GM21515 (cell line): ENCODE results near the gene ANO4.

Source experiments
- ATAC-seq: cut with Tn5 transposase; IDR thresholded peaks from one replicate; pipeline ENCODE4 v1.9.1; 2021; ENCODE audit not compliant: unreplicated experiment

The ANO4 gene

GRCh38 chr12:100794441-100795173 is at the start of gene ANO4:
Gene ANO4 (plus strand): TSS chr12:100794776. CDS start chr12:100901786, 107,010 bp downstream.
- no peak for ATAC-seq

GRCh38 chr12:100745378-100746071 is 49.1 kb upstream of the ANO4 start:
- ATAC-seq = no peak

- ATAC-seq = no peak
Measured at GRCh38 chr12:100752841-100753240, 41.7 kb upstream of the ANO4 start.

- no peak for ATAC-seq
Measured at GRCh38 chr12:100753837-100754236, 40.7 kb upstream of the ANO4 start.

GRCh38 chr12:100755186-100755585 is 39.4 kb upstream of the ANO4 start:
- no peak for ATAC-seq

- no peak for ATAC-seq
Measured at GRCh38 chr12:100758083-100758482, 36.5 kb upstream of the ANO4 start.

- no peak for ATAC-seq
Measured at GRCh38 chr12:100767371-100767770, 27.2 kb upstream of the ANO4 start.

GRCh38 chr12:100767950-100768349 is 26.6 kb upstream of the ANO4 start:
- no peak for ATAC-seq

GRCh38 chr12:100778967-100779590 is 15.5 kb upstream of the ANO4 start:
- no peak for ATAC-seq

- no peak for ATAC-seq
Measured at GRCh38 chr12:100789146-100789545, 5.4 kb upstream of the ANO4 start.

- no peak for ATAC-seq
Measured at GRCh38 chr12:100789975-100790374, 4.6 kb upstream of the ANO4 start.

- no peak for ATAC-seq
Measured at GRCh38 chr12:100790552-100790951, 4.0 kb upstream of the ANO4 start.

GRCh38 chr12:100793182-100793581 is 1.4 kb upstream of the ANO4 start:
- no peak for ATAC-seq

- no peak for ATAC-seq
Measured at GRCh38 chr12:100795174-100795799, 711 bp downstream of the ANO4 start.

GRCh38 chr12:100795800-100796179 is 1.2 kb downstream of the ANO4 start:
- no peak for ATAC-seq

GRCh38 chr12:100796621-100797020 is 2.0 kb downstream of the ANO4 start:
- no peak for ATAC-seq

GRCh38 chr12:100797246-100797645 is 2.7 kb downstream of the ANO4 start:
- ATAC-seq = no peak

- no peak for ATAC-seq
Measured at GRCh38 chr12:100797786-100798185, 3.2 kb downstream of the ANO4 start.

GRCh38 chr12:100798286-100799160 is 3.9 kb downstream of the ANO4 start:
- ATAC-seq = no peak

- ATAC-seq = no peak
Measured at GRCh38 chr12:100799770-100800169, 5.2 kb downstream of the ANO4 start.

GRCh38 chr12:100800723-100801122 is 6.1 kb downstream of the ANO4 start:
- no peak for ATAC-seq
